HUES6 (cell line): ENCODE results near the gene VAX1.

Experiments used
- H3K27ac ChIP-seq: 2 replicates; pipeline ENCODE4 v1.7.0; 2013; ENCODE audit warnings: low read depth, mild to moderate bottlenecking, low read length, inconsistent platforms
- H3K27me3 ChIP-seq: 2 replicates; pipeline ENCODE4 v1.6.1; 2013; ENCODE audit warnings: low read length; ENCODE audit not compliant: control insufficient read depth, insufficient read depth
- H3K36me3 ChIP-seq: 2 replicates; pipeline ENCODE4 v1.6.1; 2013; ENCODE audit warnings: low read length; ENCODE audit not compliant: control insufficient read depth, insufficient read depth
- H3K4me1 ChIP-seq: 2 replicates; pipeline ENCODE4 v1.6.1; 2013; ENCODE audit warnings: low read length; ENCODE audit not compliant: control insufficient read depth, insufficient read depth
- H3K4me3 ChIP-seq: 2 replicates; pipeline ENCODE4 v1.5.1; 2013; ENCODE audit warnings: low read depth, low read length
- H3K9ac ChIP-seq: one replicate; pipeline ENCODE4 v1.6.1; 2013; ENCODE audit warnings: mild to moderate bottlenecking, low read length
- H3K9me3 ChIP-seq: 2 replicates; pipeline ENCODE4 v1.6.1; 2013; ENCODE audit warnings: low read depth, low read length; ENCODE audit not compliant: control insufficient read depth, insufficient read depth

Gene VAX1

GRCh38 chr10:117139581-117140524 lies 1.8 kb upstream of the VAX1 start:
- Histone ChIP-seq H3K4me3 (peak overlapping the region; percentile 38), H3K9me3 (peaks cover 10% of the 10 kb centered on the region), H3K27me3 (peaks cover 98% of the 10 kb centered on the region), H3K36me3 (no peaks in the 10 kb centered on the region), H3K27ac (no peak overlapping the region), H3K9ac (no peak overlapping the region), H3K4me1 (peaks cover 27% of the 10 kb centered on the region)

GRCh38 chr10:117138838-117139580 lies 939 bp upstream of the VAX1 start:
- H3K9ac ChIP-seq: peak overlapping the region; percentile 2
- H3K27ac ChIP-seq: no peak overlapping the region
- H3K36me3 ChIP-seq: no peaks in the 10 kb centered on the region
- peak overlapping the region; percentile 55 for H3K4me3 ChIP-seq
- peaks cover 29% of the 10 kb centered on the region for H3K4me1 ChIP-seq
- peaks cover 98% of the 10 kb centered on the region for H3K27me3 ChIP-seq
- peaks cover 2% of the 10 kb centered on the region; the same call in 1 of the 2 replicates for H3K9me3 ChIP-seq

DNA sequence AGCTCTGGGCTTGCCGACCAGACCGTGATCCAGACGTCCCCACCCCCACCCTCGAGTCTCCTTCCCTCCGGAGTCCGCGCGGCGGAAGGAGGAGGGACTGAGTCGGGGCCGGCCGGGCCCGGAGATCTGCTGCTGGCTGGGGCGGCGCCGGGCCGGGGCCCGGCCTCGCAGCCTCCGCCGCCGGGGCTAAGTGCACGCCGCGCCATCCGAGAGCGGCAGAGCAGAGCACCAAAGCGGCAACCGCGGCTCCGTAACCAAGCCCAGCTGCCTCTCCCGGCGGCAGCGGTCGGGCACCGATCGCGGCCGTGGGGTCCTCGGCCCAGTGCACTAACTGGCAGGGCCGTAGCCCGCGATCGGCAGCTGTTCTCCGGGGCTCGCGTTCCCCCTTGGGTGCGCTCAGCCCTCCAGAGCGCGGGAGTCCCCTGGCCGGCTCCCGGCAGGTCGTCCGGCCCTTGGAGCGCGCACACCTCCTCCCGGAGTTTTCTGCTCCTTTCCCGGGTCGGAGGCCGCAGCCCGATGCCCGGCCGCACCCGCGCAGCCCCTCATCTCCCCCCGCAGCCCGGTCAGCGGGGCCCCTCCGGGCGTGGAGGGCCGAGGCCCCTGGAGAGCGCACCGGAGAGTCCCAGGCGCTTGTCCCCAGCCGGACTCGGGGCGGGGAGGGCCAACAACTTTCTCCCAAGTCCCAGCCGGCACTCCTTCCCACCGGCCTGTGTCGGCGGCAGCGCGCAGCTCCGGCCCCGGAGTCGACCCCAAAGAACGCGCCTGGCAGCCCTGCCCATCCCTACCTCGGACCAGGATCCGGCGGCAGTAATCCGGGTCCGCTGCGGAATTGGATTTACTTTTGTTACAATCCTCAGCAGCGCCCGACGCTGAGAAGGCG lies 799 bp downstream of the VAX1 start:
- Histone ChIP-seq H3K27ac (no peak overlapping the region), H3K9ac (no peak overlapping the region), H3K27me3 (peaks cover 98% of the 10 kb centered on the region), H3K36me3 (no peaks in the 10 kb centered on the region), H3K4me3 (peak overlapping the region; percentile 55), H3K4me1 (peaks cover 44% of the 10 kb centered on the region), H3K9me3 (no peaks in the 10 kb centered on the region)

- Histone ChIP-seq H3K36me3 (no peaks in the 10 kb centered on the region), H3K9me3 (no peaks in the 10 kb centered on the region), H3K4me1 (peaks cover 50% of the 10 kb centered on the region), H3K4me3 (peak overlapping the region; percentile 55), H3K9ac (no peak overlapping the region), H3K27ac (no peak overlapping the region), H3K27me3 (peaks cover 98% of the 10 kb centered on the region)
Observed at GRCh38 chr10:117136391-117136975, 1.6 kb downstream of the VAX1 start.

- no peak overlapping the region for H3K27ac ChIP-seq
- peaks cover 58% of the 10 kb centered on the region for H3K4me1 ChIP-seq
- H3K36me3 ChIP-seq: no peaks in the 10 kb centered on the region
- peaks cover 98% of the 10 kb centered on the region for H3K27me3 ChIP-seq
- no peak overlapping the region for H3K4me3 ChIP-seq
- no peak overlapping the region for H3K9ac ChIP-seq
- no peaks in the 10 kb centered on the region for H3K9me3 ChIP-seq
Observed at GRCh38 chr10:117135480-117136140, 2.5 kb downstream of the VAX1 start.

DNA sequence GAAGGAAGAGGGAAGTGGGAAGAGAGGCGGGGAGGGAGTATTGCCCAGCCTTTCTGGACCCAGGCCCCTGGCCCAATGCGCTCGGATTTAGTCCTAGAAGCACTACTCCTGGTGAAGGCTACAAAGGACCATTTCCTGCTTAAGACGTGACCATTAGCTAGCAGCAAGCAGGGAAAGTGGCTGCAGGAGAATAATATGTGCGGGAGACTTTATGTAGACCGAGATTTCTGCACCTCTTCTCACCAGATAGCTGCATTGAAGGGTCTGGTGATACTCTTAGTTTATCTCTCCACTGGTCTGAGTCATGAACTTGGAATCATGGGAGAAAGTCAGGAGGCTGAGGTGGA lies 3.1 kb downstream of the VAX1 start:
- Histone ChIP-seq H3K27me3 (peaks cover 98% of the 10 kb centered on the region), H3K9ac (no peak overlapping the region), H3K27ac (no peak overlapping the region), H3K9me3 (no peaks in the 10 kb centered on the region), H3K36me3 (no peaks in the 10 kb centered on the region), H3K4me1 (peaks cover 55% of the 10 kb centered on the region), H3K4me3 (peak overlapping the region; percentile 54)

DNA sequence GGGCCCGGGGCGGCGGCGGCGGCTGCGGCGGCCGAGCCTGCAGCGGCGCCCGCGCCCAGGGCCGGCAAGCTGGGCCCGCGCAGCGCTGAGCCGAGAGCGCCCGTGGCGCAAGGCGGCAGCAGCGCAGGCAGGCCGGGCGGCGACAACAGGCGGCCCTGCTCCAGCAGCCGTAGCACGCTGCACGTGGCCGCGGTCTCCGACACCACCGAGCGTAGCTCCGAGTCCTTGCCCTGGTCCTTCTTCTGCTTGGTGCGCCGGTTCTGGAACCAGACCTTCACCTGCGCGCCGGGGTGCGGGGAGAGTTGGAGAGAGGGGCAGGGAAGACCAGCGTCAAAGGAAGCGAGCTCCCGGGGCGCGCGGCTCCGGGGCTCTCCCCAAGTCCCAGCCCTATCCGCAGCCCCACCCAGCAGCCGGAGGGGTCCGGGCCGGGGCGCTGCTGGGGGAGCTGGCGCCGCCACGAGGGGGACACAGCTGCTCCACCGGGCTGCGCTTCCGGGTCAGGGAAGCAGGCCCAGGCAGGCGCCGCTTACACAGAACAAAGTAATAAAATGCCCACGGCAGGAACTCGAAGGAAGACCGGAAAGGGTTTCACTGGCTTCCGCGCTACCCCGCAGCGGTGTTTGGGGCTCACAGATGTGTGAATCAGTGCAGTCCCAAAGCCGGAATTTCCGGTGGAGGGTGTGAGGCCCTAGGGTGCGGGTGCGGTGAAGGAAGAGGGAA lies 3.6 kb downstream of the VAX1 start:
- peaks cover 54% of the 10 kb centered on the region for H3K4me1 ChIP-seq
- no peak overlapping the region for H3K9ac ChIP-seq
- H3K9me3 ChIP-seq: no peaks in the 10 kb centered on the region
- H3K36me3 ChIP-seq: no peaks in the 10 kb centered on the region
- peak overlapping the region; percentile 54 for H3K4me3 ChIP-seq
- H3K27ac ChIP-seq: no peak overlapping the region
- H3K27me3 ChIP-seq: peaks cover 99% of the 10 kb centered on the region

DNA sequence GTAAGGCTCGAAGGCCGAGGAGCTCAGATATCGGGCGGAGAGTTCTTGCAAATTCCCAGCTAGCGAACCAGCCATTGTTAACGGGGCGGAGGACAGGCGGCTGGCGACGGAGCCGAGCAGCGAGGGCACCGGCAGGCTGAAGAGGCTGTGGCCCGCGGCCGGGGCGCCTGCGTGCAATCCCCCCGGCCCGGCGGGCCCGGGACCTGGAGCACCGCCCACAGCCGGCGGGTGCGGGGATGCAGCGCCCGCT lies 4.1 kb downstream of the VAX1 start:
- H3K9me3 ChIP-seq: no peaks in the 10 kb centered on the region
- peak overlapping the region; percentile 49 for H3K4me3 ChIP-seq
- H3K27me3 ChIP-seq: peaks cover 99% of the 10 kb centered on the region
- no peak overlapping the region for H3K9ac ChIP-seq
- peaks cover 51% of the 10 kb centered on the region for H3K4me1 ChIP-seq
- H3K27ac ChIP-seq: no peak overlapping the region
- H3K36me3 ChIP-seq: no peaks in the 10 kb centered on the region

DNA sequence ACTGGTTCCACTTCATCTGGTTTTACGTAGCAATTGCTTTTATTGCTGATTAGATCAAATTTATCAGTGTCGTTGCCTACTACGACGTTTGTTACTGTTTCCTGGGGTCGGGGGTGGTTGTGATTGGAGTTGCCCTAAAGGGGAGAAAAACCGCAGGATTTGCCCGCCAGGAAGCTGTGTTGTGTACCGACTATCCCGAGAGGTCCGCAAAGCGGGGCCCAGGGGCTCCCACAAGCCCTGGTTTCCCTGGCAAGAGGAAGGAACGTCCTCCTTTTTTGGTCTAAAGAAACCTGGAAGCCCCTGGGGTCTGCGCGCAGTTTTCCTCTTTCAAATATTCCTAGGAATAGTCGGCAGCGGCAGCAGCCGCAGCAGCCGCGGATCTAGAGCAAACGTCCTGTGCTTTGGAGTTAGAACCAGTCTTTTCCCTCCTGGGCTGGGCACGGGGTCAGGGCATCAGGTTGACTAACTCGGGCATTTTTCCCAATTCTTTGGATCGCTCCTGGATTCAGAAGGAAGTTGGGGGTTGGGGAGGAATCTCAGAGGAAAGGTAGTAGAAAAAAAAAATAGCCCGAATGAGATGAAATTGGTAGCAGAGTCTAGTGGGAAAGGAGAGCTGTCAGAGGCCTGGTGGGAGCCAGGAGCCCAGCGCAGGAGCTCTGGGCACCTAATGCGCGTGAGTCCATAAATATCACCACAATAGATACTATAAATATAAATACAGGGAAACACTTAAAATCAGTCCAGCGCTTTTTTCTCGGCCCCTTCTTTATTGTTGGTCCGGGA lies 4.6 kb downstream of the VAX1 start:
- H3K9ac ChIP-seq: no peak overlapping the region
- H3K27me3 ChIP-seq: peaks cover 99% of the 10 kb centered on the region
- no peak overlapping the region for H3K27ac ChIP-seq
- H3K4me3 ChIP-seq: peak overlapping the region; percentile 49
- no peaks in the 10 kb centered on the region for H3K9me3 ChIP-seq
- H3K36me3 ChIP-seq: no peaks in the 10 kb centered on the region
- peaks cover 48% of the 10 kb centered on the region for H3K4me1 ChIP-seq
